Neural progenitor cell (in vitro differentiated cells): ENCODE data around the gene KLRC4. TPM values are rescaled to one million over a fixed set of nuclear protein-coding genes. Genes with fewer than 3 reads are reported as not detected.

Source experiments
- DNase-seq: peaks from one replicate; pipeline ENCODE4 v3.0.0-alpha.2; 2016; ENCODE audit warnings: low spot score
- H2AFZ ChIP-seq: fragments of 200-600 bp; sonication (generic); replicated peaks from 2 replicates; pipeline ENCODE4 v1.6.1; 2016; ENCODE audit warnings: antibody characterized with exemption
- H3F3A ChIP-seq: fragments of 200-600 bp; sonication (generic); 2 replicates; pipeline ENCODE4 v1.6.1; 2016; ENCODE audit warnings: antibody characterized with exemption, low read depth
- H3K27ac ChIP-seq: fragments of 200-600 bp; sonication (generic); 2 replicates; pipeline ENCODE4 v1.5.1; 2016; ENCODE audit warnings: mild to moderate bottlenecking
- H3K27me3 ChIP-seq: fragments of 200-600 bp; sonication (generic); 2 replicates; pipeline ENCODE4 v1.6.1; 2016; ENCODE audit warnings: mild to moderate bottlenecking, moderate library complexity
- H3K36me3 ChIP-seq: fragments of 200-600 bp; sonication (generic); 2 replicates; pipeline ENCODE4 v1.5.1; 2016
- H3K4me1 ChIP-seq: fragments of 200-600 bp; sonication (generic); 2 replicates; pipeline ENCODE4 v1.6.1; 2016; ENCODE audit warnings: mixed run types
- H3K4me2 ChIP-seq: fragments of 200-600 bp; sonication (generic); 2 replicates; pipeline ENCODE4 v1.6.1; 2016
- H3K4me3 ChIP-seq: fragments of 200-600 bp; sonication (generic); 2 replicates; pipeline ENCODE4 v1.5.1; 2016
- H3K79me2 ChIP-seq: fragments of 200-600 bp; sonication (generic); 2 replicates; pipeline ENCODE4 v1.6.1; 2016; ENCODE audit warnings: low read depth
- H3K9ac ChIP-seq: fragments of 200-600 bp; sonication (generic); 2 replicates; pipeline ENCODE4 v1.6.1; 2016
- H3K9me3 ChIP-seq: fragments of 200-600 bp; sonication (generic); 2 replicates; pipeline ENCODE4 v1.5.1; 2016; ENCODE audit warnings: low read depth
- H4K20me1 ChIP-seq: fragments of 200-600 bp; sonication (generic); 2 replicates; pipeline ENCODE4 v1.6.1; 2016; ENCODE audit warnings: low read depth
- H3K27ac Mint-ChIP-seq: 3 replicates; pipeline ENCODE4 v1.8.0; 2021; ENCODE audit warnings: mixed read lengths
- H3K27me3 Mint-ChIP-seq: 2 replicates; pipeline ENCODE4 v1.8.0; 2022; ENCODE audit warnings: low read depth, mild to moderate bottlenecking, inconsistent platforms, moderate library complexity, mixed read lengths; ENCODE audit not compliant: insufficient read depth
- H3K36me3 Mint-ChIP-seq: 3 replicates; pipeline ENCODE4 v1.8.0; 2021; ENCODE audit warnings: mixed read lengths
- H3K4me1 Mint-ChIP-seq: 3 replicates; pipeline ENCODE4 v1.8.0; 2021; ENCODE audit warnings: mixed read lengths
- H3K4me3 Mint-ChIP-seq: 3 replicates; pipeline ENCODE4 v1.8.0; 2021; ENCODE audit warnings: mild to moderate bottlenecking, moderate library complexity, mixed read lengths
- H3K9me3 Mint-ChIP-seq: 3 replicates; pipeline ENCODE4 v1.8.0; 2020; ENCODE audit warnings: mixed read lengths
- EZH2 ChIP-seq: fragments of 200-600 bp; sonication (generic); IDR thresholded peaks from 2 replicates; pipeline ENCODE4 v1.6.1; 2017; ENCODE audit warnings: antibody characterized with exemption, mild to moderate bottlenecking, moderate library complexity
- EZH2phosphoT487 ChIP-seq: fragments of 200-600 bp; sonication (generic); IDR thresholded peaks from 2 replicates; pipeline ENCODE4 v1.6.1; 2017; ENCODE audit warnings: antibody characterized with exemption
- total RNA-seq: library from RNA; depleted of rRNA; stranded (reverse); fragments of >200 nt; gene quantifications from 2 replicates; pipeline ENCODE4 v1.2.3, GENCODE V29; 2015; ENCODE audit warnings: low replicate concordance
- TF ChIP-seq, protein P1 (sequence below): fragments of 200-600 bp; sonication (generic); IDR thresholded peaks from 2 replicates; pipeline ENCODE4 v1.5.1; 2017; ENCODE audit warnings: antibody characterized with exemption, mild to moderate bottlenecking

The KLRC4 gene
- total RNA-seq, 1 donor from 2014 or later = not detected

GRCh38 chr12:10362828-10363657 is 46.5 kb downstream of the KLRC4 start:
- H2AFZ ChIP-seq = peak overlapping the region; percentile 93
- no peaks in the 10 kb centered on the region for H3K79me2 ChIP-seq
- H3K27me3 ChIP-seq = no peaks in the 10 kb centered on the region
- no peaks in the 10 kb centered on the region for H3K36me3 Mint-ChIP-seq
- H3K9me3 ChIP-seq = no peaks in the 10 kb centered on the region
- no peaks in the 10 kb centered on the region for H3K36me3 ChIP-seq
- peaks cover 11% of the 10 kb centered on the region for H3F3A ChIP-seq
- no peak overlapping the region for H3K4me3 Mint-ChIP-seq
- no peaks in the 10 kb centered on the region for H3K27me3 Mint-ChIP-seq
- H3K4me2 ChIP-seq = peak overlapping the region; percentile 74
- peaks cover 2% of the 10 kb centered on the region for H3K9me3 Mint-ChIP-seq
- no peaks in the 10 kb centered on the region for H4K20me1 ChIP-seq
- no peak overlapping the region for H3K27ac ChIP-seq
- H3K4me3 ChIP-seq = peak overlapping the region; percentile 1
- H3K4me1 ChIP-seq = peaks cover 36% of the 10 kb centered on the region
- no peak overlapping the region for H3K27ac Mint-ChIP-seq
- H3K4me1 Mint-ChIP-seq = peaks cover 11% of the 10 kb centered on the region
- no peak for DNase-seq
- TF ChIP-seq EZH2phosphoT487 = no peak
- TF ChIP-seq, protein P1, sequence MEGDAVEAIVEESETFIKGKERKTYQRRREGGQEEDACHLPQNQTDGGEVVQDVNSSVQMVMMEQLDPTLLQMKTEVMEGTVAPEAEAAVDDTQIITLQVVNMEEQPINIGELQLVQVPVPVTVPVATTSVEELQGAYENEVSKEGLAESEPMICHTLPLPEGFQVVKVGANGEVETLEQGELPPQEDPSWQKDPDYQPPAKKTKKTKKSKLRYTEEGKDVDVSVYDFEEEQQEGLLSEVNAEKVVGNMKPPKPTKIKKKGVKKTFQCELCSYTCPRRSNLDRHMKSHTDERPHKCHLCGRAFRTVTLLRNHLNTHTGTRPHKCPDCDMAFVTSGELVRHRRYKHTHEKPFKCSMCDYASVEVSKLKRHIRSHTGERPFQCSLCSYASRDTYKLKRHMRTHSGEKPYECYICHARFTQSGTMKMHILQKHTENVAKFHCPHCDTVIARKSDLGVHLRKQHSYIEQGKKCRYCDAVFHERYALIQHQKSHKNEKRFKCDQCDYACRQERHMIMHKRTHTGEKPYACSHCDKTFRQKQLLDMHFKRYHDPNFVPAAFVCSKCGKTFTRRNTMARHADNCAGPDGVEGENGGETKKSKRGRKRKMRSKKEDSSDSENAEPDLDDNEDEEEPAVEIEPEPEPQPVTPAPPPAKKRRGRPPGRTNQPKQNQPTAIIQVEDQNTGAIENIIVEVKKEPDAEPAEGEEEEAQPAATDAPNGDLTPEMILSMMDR = no peak
- TF ChIP-seq EZH2 = no peak
- no peak overlapping the region for H3K9ac ChIP-seq

GRCh38 chr12:10362325-10362724 is 47.2 kb downstream of the KLRC4 start:
- Histone ChIP-seq H3K4me3 (no peak overlapping the region), H3K9ac (no peak overlapping the region), H3K27me3 (no peaks in the 10 kb centered on the region), H3K79me2 (no peaks in the 10 kb centered on the region), H3F3A (peaks cover 11% of the 10 kb centered on the region), H4K20me1 (no peaks in the 10 kb centered on the region), H3K4me1 (peaks cover 36% of the 10 kb centered on the region), H2AFZ (peak overlapping the region; percentile 93), H3K36me3 (no peaks in the 10 kb centered on the region), H3K4me2 (no peak overlapping the region), H3K9me3 (no peaks in the 10 kb centered on the region), H3K27ac (no peak overlapping the region)
- Mint-ChIP-seq H3K4me3 (no peak overlapping the region), H3K4me1 (peaks cover 10% of the 10 kb centered on the region), H3K9me3 (no peaks in the 10 kb centered on the region), H3K27ac (no peak overlapping the region), H3K27me3 (no peaks in the 10 kb centered on the region), H3K36me3 (no peaks in the 10 kb centered on the region)
- no peak for DNase-seq
- TF ChIP-seq, protein P1 = no peak
- TF ChIP-seq EZH2phosphoT487 (no peak), EZH2 (no peak)

DNA sequence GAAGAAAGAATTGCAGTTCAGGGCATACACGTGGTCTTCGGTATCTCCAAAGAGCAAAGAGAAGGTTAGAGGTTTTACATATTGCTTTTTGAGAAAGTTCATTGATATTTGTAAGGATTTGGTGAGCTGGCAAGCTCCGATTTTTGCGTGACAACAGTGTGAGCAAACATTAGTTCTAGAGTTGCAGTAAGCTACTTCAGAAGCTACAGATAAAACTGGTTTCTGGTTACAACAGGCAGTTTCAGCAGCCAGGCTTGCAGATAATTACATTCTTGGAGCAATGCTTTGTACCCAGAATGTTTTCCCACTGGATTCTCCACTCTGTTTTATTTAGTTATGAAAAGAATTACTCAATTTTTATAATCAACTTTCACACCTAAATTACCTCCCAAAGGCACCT is 47.9 kb downstream of the KLRC4 start:
- no peaks in the 10 kb centered on the region for H3K36me3 ChIP-seq
- peaks cover 11% of the 10 kb centered on the region for H3F3A ChIP-seq
- H4K20me1 ChIP-seq = no peaks in the 10 kb centered on the region
- no peaks in the 10 kb centered on the region for H3K27me3 Mint-ChIP-seq
- no peak overlapping the region for H3K27ac ChIP-seq
- no peak for DNase-seq
- no peaks in the 10 kb centered on the region for H3K9me3 ChIP-seq
- H3K9ac ChIP-seq = no peak overlapping the region
- peak overlapping the region; percentile 90 for H2AFZ ChIP-seq
- H3K27ac Mint-ChIP-seq = no peak overlapping the region
- no peaks in the 10 kb centered on the region for H3K9me3 Mint-ChIP-seq
- H3K4me3 Mint-ChIP-seq = no peak overlapping the region
- H3K4me1 ChIP-seq = peaks cover 36% of the 10 kb centered on the region
- H3K4me2 ChIP-seq = no peak overlapping the region
- peaks cover 10% of the 10 kb centered on the region for H3K4me1 Mint-ChIP-seq
- TF ChIP-seq, protein P1 = no peak
- no peak for TF ChIP-seq EZH2phosphoT487
- no peak for TF ChIP-seq EZH2
- no peaks in the 10 kb centered on the region for H3K27me3 ChIP-seq
- H3K4me3 ChIP-seq = no peak overlapping the region
- H3K79me2 ChIP-seq = no peaks in the 10 kb centered on the region
- H3K36me3 Mint-ChIP-seq = no peaks in the 10 kb centered on the region
